Common myeloid progenitor, CD34-positive (primary cell): ENCODE results near the gene TAF15.

Experiments
- CTCF ChIA-PET: fragments of 350-600 bp; sonication (Branson Sonifier 250); formaldehyde crosslinking; loops from one replicate; lab custom pipeline; 2021; ENCODE audit warnings: antibody characterized with exemption; lab: Charles Lee
- POLR2A ChIA-PET: fragments of 350-600 bp; sonication (Branson Sonifier 250); formaldehyde crosslinking; loops from one replicate; lab custom pipeline; 2021; ENCODE audit warnings: antibody characterized with exemption; lab: Charles Lee
- DNase-seq, 3 donors: peaks; one replicate each; pipeline versions ENCODE4 v3.0.0 to v3.0.0-alpha.2; 2013
- H3K27ac ChIP-seq, 2 experiments: 1 replicate in 1 of 2; 2 replicates in 1 of 2; pipeline ENCODE4 v1.7.0; 2013; ENCODE audit warnings: inconsistent platforms in 2 of 2, low read length in 2 of 2, mild to moderate bottlenecking in 2 of 2, low read depth in 1 of 2, moderate library complexity in 1 of 2; ENCODE audit not compliant: severe bottlenecking in 2 of 2, insufficient read depth in 1 of 2, poor library complexity in 1 of 2
- H3K27me3 ChIP-seq, 5 experiments: replicated peaks in 2 of 5; 1 replicate in 3 of 5; 2 replicates in 2 of 5; pipeline versions ENCODE4 v1.6.1 to v1.7.0; 2013; ENCODE audit warnings: low read length in 4 of 5, mild to moderate bottlenecking in 2 of 5, moderate library complexity in 2 of 5, inconsistent platforms in 1 of 5; ENCODE audit not compliant: insufficient read depth in 5 of 5, control insufficient read depth in 4 of 5
- H3K36me3 ChIP-seq, 4 experiments: 1 replicate in 2 of 4; 2 replicates in 2 of 4; pipeline versions ENCODE4 v1.6.1 to v1.7.0; 2013; ENCODE audit warnings: low read length in 3 of 4, control low read depth in 1 of 4, mild to moderate bottlenecking in 1 of 4; ENCODE audit not compliant: control insufficient read depth in 4 of 4, insufficient read depth in 4 of 4
- H3K4me1 ChIP-seq, 4 experiments: 1 replicate in 3 of 4; 2 replicates in 1 of 4; pipeline versions ENCODE4 v1.6.1 to v1.7.1; 2013; ENCODE audit warnings: low read length in 3 of 4, mild to moderate bottlenecking in 3 of 4, control low read depth in 1 of 4, inconsistent platforms in 1 of 4, moderate library complexity in 1 of 4; ENCODE audit not compliant: control insufficient read depth in 4 of 4, insufficient read depth in 4 of 4; ENCODE audit errors: control extremely low read depth in 1 of 4
- H3K4me3 ChIP-seq, 7 experiments: 1 replicate in 4 of 7; 2 replicates in 3 of 7; pipeline versions ENCODE4 v1.5.1 to v1.7.0; 2013; ENCODE audit warnings: mild to moderate bottlenecking in 7 of 7, low read length in 6 of 7, moderate library complexity in 6 of 7, inconsistent platforms in 2 of 7, low read depth in 2 of 7, control low read depth in 1 of 7; ENCODE audit not compliant: insufficient read depth in 4 of 7, control insufficient read depth in 1 of 7; ENCODE audit errors: extremely low read depth in 1 of 7
- H3K9me3 ChIP-seq, 5 experiments: 1 replicate in 4 of 5; 2 replicates in 1 of 5; pipeline versions ENCODE4 v1.6.1 to v1.7.1; 2013; ENCODE audit warnings: low read length in 4 of 5, mild to moderate bottlenecking in 2 of 5, inconsistent platforms in 1 of 5, low read depth in 1 of 5, moderate library complexity in 1 of 5; ENCODE audit not compliant: control insufficient read depth in 4 of 5, insufficient read depth in 2 of 5; ENCODE audit errors: control extremely low read depth in 1 of 5
- WGBS: methylation state at CpG from one replicate; pipeline ENCODE4 v1.1.5; 2013; ENCODE audit not compliant: insufficient coverage; 5-methylcytosine and 5-hydroxymethylcytosine counted together

Gene TAF15

GRCh38 chr17:35847633-35848373, 38.5 kb downstream of the TAF15 start:
- no peaks in the 10 kb centered on the region for H3K9me3 ChIP-seq
- no peak overlapping the region for H3K27ac ChIP-seq
- H3K4me3 ChIP-seq, result no peak overlapping the region
- ChIA-PET POLR2A (interaction anchor here (0.5 kb wide), 1 partner anchor 79 kb away, joined by 3 read pairs; no protein-coding TSS in a partner anchor), CTCF (interaction anchor here (0.6 to 3.3 kb wide), 12 partner anchors 7 to 276 kb away, joined by 3 to 14 read pairs (median 4); no protein-coding TSS in a partner anchor)
- no peaks in the 10 kb centered on the region for H3K27me3 ChIP-seq
- 86% methylated on average over 4 of the region's 4 CpGs for WGBS
- no peaks in the 10 kb centered on the region for H3K4me1 ChIP-seq
- H3K36me3 ChIP-seq, result peaks cover 14 to 61% (median 40%) of the 10 kb centered on the region in 4 experiments
- no peak for DNase-seq

GRCh38 chr17:35849469-35850348, 40.4 kb downstream of the TAF15 start:
- 92% methylated on average over 2 of the region's 7 CpGs for WGBS
- no peaks in the 10 kb centered on the region for H3K4me1 ChIP-seq
- H3K36me3 ChIP-seq, result peaks cover 5 to 43% (median 24%) of the 10 kb centered on the region in 4 experiments
- ChIA-PET POLR2A (no interaction called here), CTCF (interaction anchor here (0.9 to 3.3 kb wide), 21 partner anchors 8 to 300 kb away, joined by 3 to 14 read pairs (median 4); partner anchors contain the start of gene HEATR9)
- no peaks in the 10 kb centered on the region for H3K27me3 ChIP-seq
- H3K4me3 ChIP-seq, result no peak overlapping the region
- H3K9me3 ChIP-seq, result no peaks in the 10 kb centered on the region
- DNase-seq, result peak; percentile 76 to 87 (median 81)
- no peak overlapping the region for H3K27ac ChIP-seq

- CTCF ChIA-PET, result interaction anchor here (1.2 to 2.9 kb wide), 3 partner anchors 8 to 40 kb away, joined by 3 to 14 read pairs (median 5); no protein-coding TSS in a partner anchor
- Histone ChIP-seq H3K9me3 (no peaks in the 10 kb centered on the region), H3K27me3 (no peaks in the 10 kb centered on the region), H3K4me1 (no peaks in the 10 kb centered on the region), H3K27ac (no peak overlapping the region), H3K36me3 (peaks cover 0 to 8% (median 2%) of the 10 kb centered on the region in 4 experiments), H3K4me3 (no peak overlapping the region)
- DNase-seq, result no peak
- 91% methylated on average over 4 of the region's 5 CpGs for WGBS
- POLR2A ChIA-PET, result no interaction called here
Measured at GRCh38 chr17:35855965-35856364, 46.7 kb downstream of the TAF15 start.

- no peaks in the 10 kb centered on the region for H3K27me3 ChIP-seq
- no peak for DNase-seq
- H3K4me1 ChIP-seq, result no peaks in the 10 kb centered on the region
- peaks cover 0 to 8% (median 0%) of the 10 kb centered on the region in 4 experiments for H3K36me3 ChIP-seq
- no peak overlapping the region for H3K27ac ChIP-seq
- H3K9me3 ChIP-seq, result no peaks in the 10 kb centered on the region
- 100% methylated on average over 2 of the region's 2 CpGs for WGBS
- CTCF ChIA-PET, result interaction anchor here (0.8 to 2.9 kb wide), 4 partner anchors 9 to 293 kb away, joined by 3 to 14 read pairs (median 4); no protein-coding TSS in a partner anchor
- no peak overlapping the region for H3K4me3 ChIP-seq
- POLR2A ChIA-PET, result no interaction called here
Measured at GRCh38 chr17:35856603-35857002, 47.3 kb downstream of the TAF15 start.

- Histone ChIP-seq H3K9me3 (no peaks in the 10 kb centered on the region), H3K4me3 (no peak overlapping the region), H3K36me3 (no peaks in the 10 kb centered on the region), H3K27me3 (no peaks in the 10 kb centered on the region), H3K4me1 (peaks cover 0 to 5% (median 0%) of the 10 kb centered on the region in 4 experiments), H3K27ac (no peak overlapping the region)
- WGBS, result 97% methylated on average over 6 of the region's 7 CpGs
- POLR2A ChIA-PET, result no interaction called here
- CTCF ChIA-PET, result interaction anchor here (0.6 to 1.8 kb wide), 2 partner anchors 17 to 36 kb away, joined by 3 to 6 read pairs; no protein-coding TSS in a partner anchor
- no peak for DNase-seq
Measured at GRCh38 chr17:35864853-35865252, 55.6 kb downstream of the TAF15 start.

- 100% methylated on average over 1 of the region's 3 CpGs for WGBS
- CTCF ChIA-PET, result interaction anchor here (1.8 kb wide), 2 partner anchors 11 to 16 kb away, joined by 5 to 6 read pairs; no protein-coding TSS in a partner anchor
- POLR2A ChIA-PET, result interaction anchor here (0.6 to 0.7 kb wide), 2 partner anchors 30 to 270 kb away, joined by 3 to 4 read pairs; no protein-coding TSS in a partner anchor
- Histone ChIP-seq H3K27me3 (no peaks in the 10 kb centered on the region), H3K4me3 (no peak overlapping the region), H3K4me1 (peaks cover 0 to 5% (median 0%) of the 10 kb centered on the region in 4 experiments), H3K9me3 (no peaks in the 10 kb centered on the region), H3K27ac (no peak overlapping the region), H3K36me3 (no peaks in the 10 kb centered on the region)
- peak in 2 of 3 donors; percentile 27 to 30 for DNase-seq
Measured at GRCh38 chr17:35865412-35866340, 56.4 kb downstream of the TAF15 start.
